Measurements from ENCODE around the gene LRIG1.

LRIG1 gene

DNA sequence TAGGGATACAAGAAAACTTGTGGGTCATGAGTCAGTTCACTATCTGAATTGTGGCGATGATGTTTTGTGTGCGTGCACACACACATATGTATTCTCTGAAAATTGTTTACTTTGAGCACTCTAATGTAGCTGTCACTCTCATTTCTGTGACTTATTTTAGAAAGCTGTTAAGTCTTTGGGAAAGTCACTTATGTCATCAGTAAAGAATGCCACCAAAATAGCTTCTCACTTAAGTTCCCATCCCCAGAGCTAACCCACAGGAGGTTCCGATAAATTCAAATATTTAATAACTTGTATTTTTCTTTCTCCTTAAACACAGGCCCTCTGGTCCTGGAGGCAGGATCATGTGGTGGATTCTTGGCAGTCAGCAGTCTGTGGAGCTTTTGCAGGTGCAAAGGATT, 138.3 kb downstream of the LRIG1 start:
- ATAC-seq, result peak; percentile 53
- TF ChIP-seq CREB5 (CRISPR knock-in tag; IDR thresholded peaks at IDR 0.05; ENCODE audit: low read depth) (0 out of 2 replicates have a peak, but pooled peaks have one; percentile 57), CSRNP3 (CRISPR knock-in tag; IDR thresholded peaks at IDR 0.05) (no peak)

GRCh38 chr3:66361356-66361755, 139.5 kb downstream of the LRIG1 start:
- TF ChIP-seq CSDC2 (CRISPR knock-in tag; IDR thresholded peaks at IDR 0.05) (no peak), GLIS3 (CRISPR knock-in tag; IDR thresholded peaks at IDR 0.05) (no peak), RARB (CRISPR knock-in tag; IDR thresholded peaks at IDR 0.05) (no peak), ZC3H10 (CRISPR knock-in tag; IDR thresholded peaks at IDR 0.05) (no peak), BACH2 (CRISPR knock-in tag; IDR thresholded peaks at IDR 0.05; ENCODE audit: borderline replicate concordance) (no peak), SNAI2 (CRISPR knock-in tag; IDR thresholded peaks at IDR 0.05) (no peak), ISL1 (CRISPR knock-in tag; IDR thresholded peaks at IDR 0.05) (no peak), TCF4 (CRISPR knock-in tag; IDR thresholded peaks at IDR 0.05; ENCODE audit: borderline replicate concordance) (no peak), ZNF70 (CRISPR knock-in tag; IDR thresholded peaks at IDR 0.05) (no peak)
- no peak for ATAC-seq

DNA sequence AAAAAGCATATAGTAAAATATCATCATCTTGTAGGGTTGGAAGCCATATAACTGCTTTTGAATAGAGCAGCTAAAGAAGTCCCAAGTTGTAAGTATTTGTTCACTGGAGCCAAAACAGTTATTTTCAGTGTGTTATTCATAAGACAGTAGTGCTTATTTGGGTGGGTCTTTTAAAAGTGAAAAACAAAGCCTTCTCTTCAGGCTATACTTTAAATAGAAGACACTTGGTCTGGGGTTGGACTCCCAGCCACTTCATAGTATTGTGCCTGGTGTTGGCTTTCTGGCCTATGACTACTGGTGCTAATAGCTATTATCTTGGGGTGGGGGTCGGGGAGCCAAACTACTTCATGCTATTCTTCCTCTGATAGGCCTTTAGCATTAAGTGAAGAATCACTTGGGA, 144.8 kb downstream of the LRIG1 start:
- no peak for ATAC-seq
- TF ChIP-seq PPARA (CRISPR knock-in tag; IDR thresholded peaks at IDR 0.05; ENCODE audit: borderline replicate concordance) (no peak), BACH2 (CRISPR knock-in tag; IDR thresholded peaks at IDR 0.05; ENCODE audit: borderline replicate concordance) (no peak), GLIS3 (CRISPR knock-in tag; IDR thresholded peaks at IDR 0.05) (no peak)

GRCh38 chr3:66355394-66355793, 145.4 kb downstream of the LRIG1 start:
- no peak for ATAC-seq
- TF ChIP-seq CSDC2 (CRISPR knock-in tag; IDR thresholded peaks at IDR 0.05) (no peak), GLIS3 (CRISPR knock-in tag; IDR thresholded peaks at IDR 0.05) (no peak), ISL1 (CRISPR knock-in tag; IDR thresholded peaks at IDR 0.05) (no peak), ZNF565 (CRISPR knock-in tag; conservative IDR thresholded peaks at IDR 0.05; ENCODE audit: low read depth) (no peak), PPARA (CRISPR knock-in tag; IDR thresholded peaks at IDR 0.05; ENCODE audit: borderline replicate concordance) (no peak), TCF4 (CRISPR knock-in tag; IDR thresholded peaks at IDR 0.05; ENCODE audit: borderline replicate concordance) (no peak), BACH2 (CRISPR knock-in tag; IDR thresholded peaks at IDR 0.05; ENCODE audit: borderline replicate concordance) (no peak), ZNF8 (CRISPR knock-in tag; IDR thresholded peaks at IDR 0.05) (no peak)
- TF ChIP-seq, protein P1, sequence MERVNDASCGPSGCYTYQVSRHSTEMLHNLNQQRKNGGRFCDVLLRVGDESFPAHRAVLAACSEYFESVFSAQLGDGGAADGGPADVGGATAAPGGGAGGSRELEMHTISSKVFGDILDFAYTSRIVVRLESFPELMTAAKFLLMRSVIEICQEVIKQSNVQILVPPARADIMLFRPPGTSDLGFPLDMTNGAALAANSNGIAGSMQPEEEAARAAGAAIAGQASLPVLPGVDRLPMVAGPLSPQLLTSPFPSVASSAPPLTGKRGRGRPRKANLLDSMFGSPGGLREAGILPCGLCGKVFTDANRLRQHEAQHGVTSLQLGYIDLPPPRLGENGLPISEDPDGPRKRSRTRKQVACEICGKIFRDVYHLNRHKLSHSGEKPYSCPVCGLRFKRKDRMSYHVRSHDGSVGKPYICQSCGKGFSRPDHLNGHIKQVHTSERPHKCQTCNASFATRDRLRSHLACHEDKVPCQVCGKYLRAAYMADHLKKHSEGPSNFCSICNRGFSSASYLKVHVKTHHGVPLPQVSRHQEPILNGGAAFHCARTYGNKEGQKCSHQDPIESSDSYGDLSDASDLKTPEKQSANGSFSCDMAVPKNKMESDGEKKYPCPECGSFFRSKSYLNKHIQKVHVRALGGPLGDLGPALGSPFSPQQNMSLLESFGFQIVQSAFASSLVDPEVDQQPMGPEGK (CRISPR knock-in tag; IDR thresholded peaks at IDR 0.05; ENCODE audit: borderline replicate concordance), result no peak
- TF ChIP-seq, protein P2, sequence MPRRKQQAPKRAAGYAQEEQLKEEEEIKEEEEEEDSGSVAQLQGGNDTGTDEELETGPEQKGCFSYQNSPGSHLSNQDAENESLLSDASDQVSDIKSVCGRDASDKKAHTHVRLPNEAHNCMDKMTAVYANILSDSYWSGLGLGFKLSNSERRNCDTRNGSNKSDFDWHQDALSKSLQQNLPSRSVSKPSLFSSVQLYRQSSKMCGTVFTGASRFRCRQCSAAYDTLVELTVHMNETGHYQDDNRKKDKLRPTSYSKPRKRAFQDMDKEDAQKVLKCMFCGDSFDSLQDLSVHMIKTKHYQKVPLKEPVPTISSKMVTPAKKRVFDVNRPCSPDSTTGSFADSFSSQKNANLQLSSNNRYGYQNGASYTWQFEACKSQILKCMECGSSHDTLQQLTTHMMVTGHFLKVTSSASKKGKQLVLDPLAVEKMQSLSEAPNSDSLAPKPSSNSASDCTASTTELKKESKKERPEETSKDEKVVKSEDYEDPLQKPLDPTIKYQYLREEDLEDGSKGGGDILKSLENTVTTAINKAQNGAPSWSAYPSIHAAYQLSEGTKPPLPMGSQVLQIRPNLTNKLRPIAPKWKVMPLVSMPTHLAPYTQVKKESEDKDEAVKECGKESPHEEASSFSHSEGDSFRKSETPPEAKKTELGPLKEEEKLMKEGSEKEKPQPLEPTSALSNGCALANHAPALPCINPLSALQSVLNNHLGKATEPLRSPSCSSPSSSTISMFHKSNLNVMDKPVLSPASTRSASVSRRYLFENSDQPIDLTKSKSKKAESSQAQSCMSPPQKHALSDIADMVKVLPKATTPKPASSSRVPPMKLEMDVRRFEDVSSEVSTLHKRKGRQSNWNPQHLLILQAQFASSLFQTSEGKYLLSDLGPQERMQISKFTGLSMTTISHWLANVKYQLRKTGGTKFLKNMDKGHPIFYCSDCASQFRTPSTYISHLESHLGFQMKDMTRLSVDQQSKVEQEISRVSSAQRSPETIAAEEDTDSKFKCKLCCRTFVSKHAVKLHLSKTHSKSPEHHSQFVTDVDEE (CRISPR knock-in tag; IDR thresholded peaks at IDR 0.05), result no peak

DNA sequence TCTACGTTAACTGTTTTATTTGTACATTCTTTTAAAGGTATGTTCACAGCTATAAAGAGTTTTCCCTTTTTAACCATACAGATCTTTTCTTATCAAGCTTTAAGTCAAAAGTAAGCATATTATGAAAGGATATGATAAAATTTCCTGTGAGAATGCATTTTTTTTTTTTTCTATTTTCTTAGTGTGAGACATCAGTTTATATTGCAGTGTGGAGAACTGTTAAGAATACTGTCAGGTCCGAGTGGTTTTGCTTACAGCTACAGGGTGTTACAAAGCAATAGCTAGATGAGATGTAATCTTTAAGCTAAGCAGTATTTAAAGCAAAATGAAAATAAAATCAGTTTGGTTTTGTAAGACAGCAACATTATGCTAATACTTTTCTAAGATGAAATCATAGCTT, 146.8 kb downstream of the LRIG1 start:
- TF ChIP-seq TOX (CRISPR knock-in tag; IDR thresholded peaks at IDR 0.05; ENCODE audit: borderline replicate concordance) (no peak), CREB5 (CRISPR knock-in tag; IDR thresholded peaks at IDR 0.05; ENCODE audit: low read depth) (no peak), ESRRG (CRISPR knock-in tag; IDR thresholded peaks at IDR 0.05) (no peak), CSDC2 (CRISPR knock-in tag; IDR thresholded peaks at IDR 0.05) (no peak)
- no peak for ATAC-seq
